Upper lobe of left lung (tissue), 6 donors: Measurements from ENCODE around the gene ZNF606. TPM values are rescaled to one million over a fixed set of nuclear protein-coding genes. Genes with fewer than 3 reads are reported as not detected.

Experiments
- ATAC-seq, 2 donors: fragments of 200-7000 bp; cut with Tn5 transposase; one replicate each; pipeline ENCODE4 v1.9.1; 2022; ENCODE audit warnings: mild to moderate bottlenecking in 2 of 2, moderate library complexity in 2 of 2; ENCODE audit not compliant: low FRiP score in 2 of 2
- DNase-seq, 2 donors: peaks; one replicate each; pipeline ENCODE4 v3.0.0-alpha.2; 2019 to 2020
- H3K27ac ChIP-seq, 4 donors: fragments of 200-600 bp; sonication (generic); one replicate each; pipeline ENCODE4 v1.5.1; 2016 to 2019
- H3K27me3 ChIP-seq, 4 donors: fragments of 200-600 bp; sonication (generic); one replicate each; pipeline ENCODE4 v1.5.1; 2017 to 2019
- H3K36me3 ChIP-seq, 4 donors: fragments of 200-600 bp; sonication (generic); one replicate each; pipeline ENCODE4 v1.5.1; 2016 to 2019
- H3K4me1 ChIP-seq, 4 donors: fragments of 200-600 bp; sonication (generic); one replicate each; pipeline ENCODE4 v1.5.1; 2018 to 2019
- H3K4me3 ChIP-seq, 4 donors: fragments of 200-600 bp; sonication (generic); one replicate each; pipeline ENCODE4 v1.5.1; 2017 to 2019; ENCODE audit warnings: mild to moderate bottlenecking in 2 of 4, moderate library complexity in 1 of 4
- H3K9me3 ChIP-seq, 4 donors: fragments of 200-600 bp; sonication (generic); one replicate each; pipeline ENCODE4 v1.5.1; 2018 to 2019
- EP300 ChIP-seq, 4 donors: sonication (generic); formaldehyde crosslinking; IDR thresholded peaks; one replicate each; pipeline ENCODE4 v1.5.1; 2017; ENCODE audit warnings: antibody characterized with exemption in 4 of 4, control low read depth in 2 of 4
- POLR2A ChIP-seq, 4 donors: fragments of 450-650 bp; IDR thresholded peaks; one replicate each; pipeline ENCODE4 v1.5.1; 2016 to 2017; ENCODE audit warnings: antibody characterized with exemption in 4 of 4, mild to moderate bottlenecking in 2 of 4
- POLR2AphosphoS5 ChIP-seq, 2 donors: sonication (generic); formaldehyde crosslinking; IDR thresholded peaks; one replicate each; pipeline ENCODE4 v1.5.1; 2017; ENCODE audit warnings: antibody characterized with exemption in 2 of 2
- whole genome bisulfite sequencing, 2 donors: methylation state at CpG; one replicate each; pipeline ENCODE4 v1.1.5; 2017 to 2018; 5-methylcytosine and 5-hydroxymethylcytosine counted together
- total RNA-seq, 6 donors: library from RNA; depleted of rRNA in 4 of 6; stranded (reverse); fragments of >200 nt in 4 of 6; gene quantifications; one replicate each; pipeline versions ENCODE4 v1.1.0 to v1.2.1, GENCODE V29; 2016 to 2021
- TF ChIP-seq, protein P1 (sequence below), 6 experiments: fragments of 450-650 bp in 4 of 6; fragments of 200-600 bp in 2 of 6; sonication (generic) in 2 of 6; IDR thresholded peaks; one replicate each; pipeline ENCODE4 v1.5.1; 2016 to 2019; ENCODE audit warnings: antibody characterized with exemption in 6 of 6
- donor health status: DM: no; HTN: no; CAD: no; lungs with moderate emphysema.
- donor health status: DM: no; HTN: yes; CAD: no; lungs with severe emphysema.

Gene ZNF606
- total RNA-seq, 6 donors from 2014 or later, result 9.6 to 40.9 (median 15.4) TPM

DNA sequence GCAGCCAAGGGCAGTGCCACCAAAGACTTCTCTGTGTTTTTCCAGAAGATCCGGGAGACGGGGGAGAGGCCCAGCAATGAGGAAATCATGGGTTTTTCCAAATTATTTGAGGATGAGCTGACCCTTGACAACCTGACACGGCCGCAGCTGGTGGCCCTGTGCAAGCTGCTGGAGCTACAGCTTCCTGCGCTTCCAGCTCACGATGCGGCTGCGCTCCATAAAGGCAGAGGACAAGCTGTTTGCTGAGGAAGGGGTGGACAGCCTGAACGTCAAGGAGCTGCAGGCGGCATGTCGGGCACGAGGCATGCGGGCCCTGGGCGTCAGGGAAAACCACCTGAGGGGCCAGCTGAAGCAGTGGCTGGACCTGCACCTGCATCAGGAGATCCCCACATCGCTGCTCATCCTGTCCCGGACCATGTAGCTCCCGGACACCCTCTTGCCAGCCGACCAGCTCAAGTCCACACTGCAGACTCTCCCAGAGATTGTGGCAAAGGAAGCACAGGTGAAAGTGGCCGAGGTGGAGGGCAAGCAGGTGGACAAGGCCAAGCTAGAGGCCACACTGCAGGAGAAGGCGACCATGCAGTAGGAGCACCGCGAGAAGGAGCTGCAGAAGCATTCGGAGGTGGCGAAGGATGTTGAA lies 42.9 kb upstream of the ZNF606 start:
- TF ChIP-seq, protein P1, sequence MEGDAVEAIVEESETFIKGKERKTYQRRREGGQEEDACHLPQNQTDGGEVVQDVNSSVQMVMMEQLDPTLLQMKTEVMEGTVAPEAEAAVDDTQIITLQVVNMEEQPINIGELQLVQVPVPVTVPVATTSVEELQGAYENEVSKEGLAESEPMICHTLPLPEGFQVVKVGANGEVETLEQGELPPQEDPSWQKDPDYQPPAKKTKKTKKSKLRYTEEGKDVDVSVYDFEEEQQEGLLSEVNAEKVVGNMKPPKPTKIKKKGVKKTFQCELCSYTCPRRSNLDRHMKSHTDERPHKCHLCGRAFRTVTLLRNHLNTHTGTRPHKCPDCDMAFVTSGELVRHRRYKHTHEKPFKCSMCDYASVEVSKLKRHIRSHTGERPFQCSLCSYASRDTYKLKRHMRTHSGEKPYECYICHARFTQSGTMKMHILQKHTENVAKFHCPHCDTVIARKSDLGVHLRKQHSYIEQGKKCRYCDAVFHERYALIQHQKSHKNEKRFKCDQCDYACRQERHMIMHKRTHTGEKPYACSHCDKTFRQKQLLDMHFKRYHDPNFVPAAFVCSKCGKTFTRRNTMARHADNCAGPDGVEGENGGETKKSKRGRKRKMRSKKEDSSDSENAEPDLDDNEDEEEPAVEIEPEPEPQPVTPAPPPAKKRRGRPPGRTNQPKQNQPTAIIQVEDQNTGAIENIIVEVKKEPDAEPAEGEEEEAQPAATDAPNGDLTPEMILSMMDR (IDR thresholded peaks at IDR 0.05), result no peak
- TF ChIP-seq POLR2A (IDR thresholded peaks at IDR 0.05) (no peak), POLR2AphosphoS5 (IDR thresholded peaks at IDR 0.05) (no peak), EP300 (IDR thresholded peaks at IDR 0.05) (no peak)
- DNase-seq (no peak), ATAC-seq (no peak)
- Histone ChIP-seq H3K9me3 (peaks cover 19 to 97% (median 72%) of the 10 kb centered on the region in 4 donors), H3K27me3 (no peaks in the 10 kb centered on the region), H3K27ac (no peak overlapping the region), H3K4me1 (no peaks in the 10 kb centered on the region), H3K4me3 (no peak overlapping the region), H3K36me3 (no peaks in the 10 kb centered on the region)
- 92 to 93% methylated on average over 20 to 24 of the region's 24 CpGs for WGBS, 2 donors

DNA sequence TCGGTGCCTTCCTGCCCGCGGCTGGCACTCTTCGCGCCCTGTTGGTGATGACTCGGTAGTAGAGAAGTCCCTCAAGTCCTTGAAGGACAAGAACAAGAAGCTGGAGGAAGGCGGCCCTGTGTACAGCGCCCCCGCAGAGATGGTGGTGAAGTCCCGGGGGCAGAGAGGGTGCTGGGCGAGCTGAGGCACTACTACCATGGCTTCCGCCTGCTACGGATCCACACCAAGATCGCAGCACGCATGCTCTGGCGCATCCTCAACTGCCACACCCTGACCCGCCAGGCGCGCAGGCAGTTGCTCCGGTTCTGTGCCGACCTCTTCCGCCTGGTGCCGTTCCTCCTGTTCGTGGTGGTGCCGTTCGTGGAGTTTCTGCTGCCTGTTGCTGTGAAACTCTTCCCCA lies 42.3 kb upstream of the ZNF606 start:
- TF ChIP-seq, protein P1 (IDR thresholded peaks at IDR 0.05), result no peak
- Histone ChIP-seq H3K36me3 (no peaks in the 10 kb centered on the region), H3K4me1 (no peaks in the 10 kb centered on the region), H3K4me3 (no peak overlapping the region), H3K27ac (no peak overlapping the region), H3K27me3 (no peaks in the 10 kb centered on the region), H3K9me3 (peaks cover 19 to 97% (median 75%) of the 10 kb centered on the region in 4 donors)
- ATAC-seq (no peak), DNase-seq (no peak)
- 91 to 93% methylated on average over 26 of the region's 26 CpGs for WGBS, 2 donors

- peaks cover 19 to 94% (median 74%) of the 10 kb centered on the region in 4 donors for H3K9me3 ChIP-seq
- H3K4me3 ChIP-seq, result no peak overlapping the region
- no peaks in the 10 kb centered on the region for H3K27me3 ChIP-seq
- 63 to 72% methylated on average over 34 to 36 of the region's 42 CpGs for WGBS, 2 donors
- H3K27ac ChIP-seq, result no peak overlapping the region
- TF ChIP-seq, protein P1 (IDR thresholded peaks at IDR 0.05), result no peak
- TF ChIP-seq EP300 (IDR thresholded peaks at IDR 0.05) (no peak), POLR2A (IDR thresholded peaks at IDR 0.05) (no peak), POLR2AphosphoS5 (IDR thresholded peaks at IDR 0.05) (no peak)
- no peaks in the 10 kb centered on the region for H3K36me3 ChIP-seq
- DNase-seq (peak in 1 of 2 donors; percentile 75), ATAC-seq (no peak)
- H3K4me1 ChIP-seq, result no peaks in the 10 kb centered on the region
Measured at GRCh38 chr19:58044391-58044790, 41.8 kb upstream of the ZNF606 start.

DNA sequence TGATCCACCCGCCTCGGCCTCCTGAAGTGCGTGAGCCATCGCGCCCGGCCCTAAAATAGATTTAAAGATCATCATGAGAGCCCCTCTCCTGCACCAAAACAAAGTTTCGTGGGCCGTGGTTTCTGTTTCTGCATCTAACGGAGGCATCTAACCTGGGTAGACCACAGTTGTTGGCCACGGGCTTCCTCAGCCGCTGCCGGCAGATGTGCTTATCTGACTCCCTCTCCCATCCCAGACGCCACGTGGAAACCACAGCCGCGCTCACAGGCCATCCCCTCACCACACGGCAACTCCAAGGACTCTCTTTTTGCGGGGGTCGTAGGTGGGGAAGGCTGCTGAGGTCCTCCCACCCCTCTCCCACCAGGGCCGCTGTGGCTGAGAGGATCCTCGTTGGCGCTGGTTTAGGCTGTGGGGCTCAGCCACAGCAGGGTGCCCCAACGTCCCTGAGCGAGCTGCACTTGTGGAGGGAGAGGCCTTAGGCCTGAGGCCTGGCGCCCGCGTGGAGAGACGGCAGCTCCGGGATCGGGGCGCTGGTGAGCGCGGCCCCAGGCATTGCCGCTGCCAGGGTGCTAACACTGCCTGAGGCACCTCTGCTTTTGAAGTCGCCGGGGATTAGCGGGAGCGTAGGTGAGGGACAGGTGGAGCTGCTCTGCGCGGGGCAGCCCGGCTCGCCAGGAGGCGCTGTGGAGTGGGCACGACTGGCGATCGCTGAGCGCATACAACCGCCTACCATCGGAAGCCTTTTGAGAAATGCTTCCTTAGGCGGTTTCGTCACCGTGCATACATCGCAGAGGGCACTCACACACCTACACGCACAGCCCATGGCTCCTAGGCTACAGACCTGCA lies 40.1 kb upstream of the ZNF606 start:
- Histone ChIP-seq H3K4me1 (no peaks in the 10 kb centered on the region), H3K9me3 (peaks cover 14 to 94% (median 68%) of the 10 kb centered on the region in 4 donors), H3K4me3 (no peak overlapping the region), H3K27ac (no peak overlapping the region), H3K27me3 (no peaks in the 10 kb centered on the region), H3K36me3 (no peaks in the 10 kb centered on the region)
- DNase-seq (peak in 1 of 2 donors; percentile 66), ATAC-seq (no peak)
- WGBS, 2 donors, result 49 to 60% methylated on average over 31 to 51 of the region's 54 CpGs
- no peak for TF ChIP-seq POLR2A (IDR thresholded peaks at IDR 0.05)
- no peak for TF ChIP-seq POLR2AphosphoS5 (IDR thresholded peaks at IDR 0.05)
- TF ChIP-seq, protein P1 (IDR thresholded peaks at IDR 0.05), result peak in 1 of 6 experiments; percentile 29
- TF ChIP-seq EP300 (IDR thresholded peaks at IDR 0.05), result no peak
